Trophoblast cell (in vitro differentiated cells and primary cell): ENCODE data around the gene WIPF2.
"Not testable (repeated sequence)": the region's sequence is repeated elsewhere in the genome, so short reads cannot be mapped to it uniquely, and the experiment has no call there.

Experiments used
- DNase-seq, 2 donors: peaks; one replicate each; pipeline ENCODE4 v3.0.0-alpha.2; 2016
- H2AFZ ChIP-seq: 2 replicates; pipeline ENCODE4 v1.6.1; 2013; ENCODE audit warnings: low read length, moderate library complexity, mild to moderate bottlenecking; ENCODE audit not compliant: insufficient read depth, poor library complexity
- H2AK5ac ChIP-seq: 2 replicates; pipeline ENCODE4 v1.6.1; 2013; ENCODE audit warnings: mild to moderate bottlenecking, low read length
- H2BK120ac ChIP-seq: 2 replicates; pipeline ENCODE4 v1.6.1; 2013; ENCODE audit warnings: low read length, mild to moderate bottlenecking, moderate library complexity; ENCODE audit not compliant: insufficient read depth, poor library complexity
- H2BK12ac ChIP-seq: 2 replicates; pipeline ENCODE4 v1.6.1; 2013; ENCODE audit warnings: mild to moderate bottlenecking, low read length, moderate library complexity
- H2BK5ac ChIP-seq: 2 replicates; pipeline ENCODE4 v1.6.1; 2013; ENCODE audit warnings: low read length, low read depth, moderate library complexity, mild to moderate bottlenecking; ENCODE audit not compliant: poor library complexity
- H3K14ac ChIP-seq: 2 replicates; pipeline ENCODE4 v1.6.1; 2013; ENCODE audit warnings: mild to moderate bottlenecking, low read length
- H3K18ac ChIP-seq: 2 replicates; pipeline ENCODE4 v1.6.1; 2013; ENCODE audit warnings: mild to moderate bottlenecking, low read length
- H3K23ac ChIP-seq: 2 replicates; pipeline ENCODE4 v1.6.1; 2013; ENCODE audit warnings: low read length
- H3K27ac ChIP-seq: 2 replicates; pipeline ENCODE4 v1.5.1; 2013; ENCODE audit warnings: low read depth, mild to moderate bottlenecking, inconsistent platforms, low read length, moderate library complexity
- H3K27me3 ChIP-seq: 2 replicates; pipeline ENCODE4 v1.6.1; 2013; ENCODE audit warnings: inconsistent platforms, mild to moderate bottlenecking, low read length, moderate library complexity; ENCODE audit not compliant: insufficient read depth
- H3K36me3 ChIP-seq, 2 experiments: 1 replicate in 1 of 2; 2 replicates in 1 of 2; pipeline ENCODE4 v1.6.1; 2013; ENCODE audit warnings: low read length in 2 of 2, mild to moderate bottlenecking in 2 of 2, moderate library complexity in 1 of 2; ENCODE audit not compliant: insufficient read depth in 2 of 2, control insufficient read depth in 1 of 2
- H3K4ac ChIP-seq: 2 replicates; pipeline ENCODE4 v1.6.1; 2013; ENCODE audit warnings: low read depth, mild to moderate bottlenecking, low read length, moderate library complexity
- H3K4me1 ChIP-seq, 2 experiments: 1 replicate in 1 of 2; 2 replicates in 1 of 2; pipeline ENCODE4 v1.6.1; 2013; ENCODE audit warnings: low read length in 2 of 2, mild to moderate bottlenecking in 2 of 2, moderate library complexity in 1 of 2; ENCODE audit not compliant: insufficient read depth in 2 of 2, control insufficient read depth in 1 of 2
- H3K4me2 ChIP-seq: 2 replicates; pipeline ENCODE4 v1.6.1; 2013; ENCODE audit warnings: inconsistent platforms, mild to moderate bottlenecking, low read length, moderate library complexity
- H3K4me3 ChIP-seq: 2 replicates; pipeline ENCODE4 v1.5.1; 2013; ENCODE audit warnings: mild to moderate bottlenecking, low read depth, low read length, inconsistent platforms
- H3K79me1 ChIP-seq: one replicate; pipeline ENCODE4 v1.6.1; 2013; ENCODE audit warnings: low read length
- H3K79me2 ChIP-seq: 2 replicates; pipeline ENCODE4 v1.6.1; 2013; ENCODE audit warnings: low read length, mild to moderate bottlenecking; ENCODE audit not compliant: control insufficient read depth, insufficient read depth, poor library complexity
- H3K9ac ChIP-seq: 2 replicates; pipeline ENCODE4 v1.6.1; 2013; ENCODE audit warnings: mild to moderate bottlenecking, low read length
- H3K9me3 ChIP-seq: 2 replicates; pipeline ENCODE4 v1.6.1; 2013; ENCODE audit warnings: low read depth, mild to moderate bottlenecking, control low read depth, inconsistent platforms, low read length; ENCODE audit not compliant: insufficient read depth
- H4K12ac ChIP-seq: 2 replicates; pipeline ENCODE4 v1.6.1; 2013; ENCODE audit warnings: low read depth, mild to moderate bottlenecking, low read length, moderate library complexity
- H4K8ac ChIP-seq: 2 replicates; pipeline ENCODE4 v1.6.1; 2013; ENCODE audit warnings: low read depth, mild to moderate bottlenecking, low read length, moderate library complexity
- H4K91ac ChIP-seq: one replicate; pipeline ENCODE4 v1.6.1; 2013; ENCODE audit warnings: low read depth, mild to moderate bottlenecking, low read length, moderate library complexity
- WGBS: extraction: QIAGEN DNeasy Blood & Tissue Kit; methylation state at CpG from one replicate; pipeline ENCODE4 v1.1.7; 2013; ENCODE audit warnings: missing lambda C conversion rate; ENCODE audit not compliant: insufficient read length, insufficient coverage; ENCODE audit errors: extremely low coverage; 5-methylcytosine and 5-hydroxymethylcytosine counted together

The WIPF2 gene

GRCh38 chr17:40194821-40195220 is 24.3 kb upstream of the WIPF2 start:
- Histone ChIP-seq H3K9ac (no peak overlapping the region), H4K8ac (no peak overlapping the region), H4K91ac (no peak overlapping the region), H2AK5ac (no peak overlapping the region), H3K4me3 (no peak overlapping the region), H3K23ac (no peak overlapping the region), H3K9me3 (no peaks in the 10 kb centered on the region), H4K12ac (no peak overlapping the region), H2BK120ac (no peak overlapping the region), H3K27me3 (no peaks in the 10 kb centered on the region), H3K4me2 (no peak overlapping the region), H3K4ac (no peak overlapping the region), H3K36me3 (peaks cover 3 to 4% of the 10 kb centered on the region in 2 experiments), H3K27ac (no peak overlapping the region), H2AFZ (no peak overlapping the region), H2BK5ac (no peak overlapping the region), H3K4me1 (peaks cover 0 to 2% of the 10 kb centered on the region in 2 experiments), H3K18ac (no peak overlapping the region), H3K79me2 (no peaks in the 10 kb centered on the region), H3K14ac (no peak overlapping the region), H2BK12ac (no peak overlapping the region), H3K79me1 (no peaks in the 10 kb centered on the region)
- no peak for DNase-seq
- no CpG with 5 or more reads among the region's 2 CpGs for WGBS

GRCh38 chr17:40197550-40197949 is 21.6 kb upstream of the WIPF2 start:
- Histone ChIP-seq H2AK5ac (no peak overlapping the region), H4K12ac (no peak overlapping the region), H3K4me3 (no peak overlapping the region), H3K27ac (no peak overlapping the region), H3K14ac (no peak overlapping the region), H3K18ac (no peak overlapping the region), H3K4me1 (no peaks in the 10 kb centered on the region), H2BK12ac (no peak overlapping the region), H2AFZ (no peak overlapping the region), H3K23ac (no peak overlapping the region), H3K4ac (no peak overlapping the region), H4K8ac (no peak overlapping the region), H3K9me3 (no peaks in the 10 kb centered on the region), H4K91ac (no peak overlapping the region), H3K36me3 (peaks cover 3 to 4% of the 10 kb centered on the region in 2 experiments), H3K27me3 (no peaks in the 10 kb centered on the region), H2BK5ac (no peak overlapping the region), H3K4me2 (no peak overlapping the region), H3K9ac (no peak overlapping the region), H3K79me1 (no peaks in the 10 kb centered on the region), H3K79me2 (no peaks in the 10 kb centered on the region), H2BK120ac (no peak overlapping the region)
- no CpG with 5 or more reads among the region's 1 CpG for WGBS
- DNase-seq: no peak

DNA sequence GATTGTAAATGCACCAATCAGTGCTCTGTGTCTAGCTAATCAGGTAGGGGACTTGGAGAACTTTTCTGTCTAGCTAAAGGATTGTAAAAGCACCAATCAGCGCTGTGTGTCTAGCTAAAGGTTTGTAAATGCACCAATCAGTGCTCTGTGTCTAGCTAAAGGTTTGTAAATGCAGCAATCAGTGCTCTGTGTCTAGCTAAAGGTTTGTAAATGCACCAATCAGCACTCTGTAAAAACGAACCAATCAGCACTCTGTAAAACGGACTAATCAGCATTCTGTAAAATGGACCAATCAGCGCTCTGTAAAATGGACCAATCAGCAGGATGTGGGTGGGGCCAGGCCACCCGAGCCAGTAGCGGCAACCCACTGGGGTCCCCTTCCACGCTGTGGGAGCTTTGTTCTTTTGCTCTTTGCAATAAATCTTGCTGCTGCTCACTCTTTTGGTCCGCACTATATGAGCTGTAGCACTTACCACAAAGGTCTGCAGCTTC is 21.1 kb upstream of the WIPF2 start:
- not testable (repeated sequence) for DNase-seq, H2AFZ ChIP-seq, H2BK12ac ChIP-seq, H2BK5ac ChIP-seq, H3K36me3 ChIP-seq, H3K9ac ChIP-seq, H3K14ac ChIP-seq, H3K9me3 ChIP-seq, H3K4me2 ChIP-seq, H3K4me3 ChIP-seq, H3K4me1 ChIP-seq, H3K27ac ChIP-seq, H4K8ac ChIP-seq, H3K4ac ChIP-seq, H4K12ac ChIP-seq, H2AK5ac ChIP-seq, H2BK120ac ChIP-seq, H3K79me1 ChIP-seq, H3K23ac ChIP-seq, H3K27me3 ChIP-seq, H4K91ac ChIP-seq, H3K18ac ChIP-seq, H3K79me2 ChIP-seq
- WGBS: no CpG with 5 or more reads among the region's 8 CpGs

GRCh38 chr17:40198576-40198975 is 20.5 kb upstream of the WIPF2 start:
- no peak overlapping the region for H3K4ac ChIP-seq
- no CpG with 5 or more reads among the region's 5 CpGs for WGBS
- peaks cover 0 to under 1% of the 10 kb centered on the region in 2 experiments for H3K36me3 ChIP-seq
- DNase-seq: no peak
- no peaks in the 10 kb centered on the region for H3K79me2 ChIP-seq
- H3K27me3 ChIP-seq: no peaks in the 10 kb centered on the region
- H2AK5ac ChIP-seq: no peak overlapping the region
- no peak overlapping the region for H2BK12ac ChIP-seq
- H3K9ac ChIP-seq: no peak overlapping the region
- no peaks in the 10 kb centered on the region for H3K79me1 ChIP-seq
- H3K18ac ChIP-seq: no peak overlapping the region
- H2BK120ac ChIP-seq: no peak overlapping the region
- H3K14ac ChIP-seq: no peak overlapping the region
- no peak overlapping the region for H3K23ac ChIP-seq
- H3K4me1 ChIP-seq: no peaks in the 10 kb centered on the region
- no peaks in the 10 kb centered on the region for H3K9me3 ChIP-seq
- H4K8ac ChIP-seq: no peak overlapping the region
- H3K27ac ChIP-seq: no peak overlapping the region
- no peak overlapping the region for H4K12ac ChIP-seq
- no peak overlapping the region for H3K4me2 ChIP-seq
- no peak overlapping the region for H2AFZ ChIP-seq
- no peak overlapping the region for H2BK5ac ChIP-seq
- H4K91ac ChIP-seq: no peak overlapping the region
- no peak overlapping the region for H3K4me3 ChIP-seq
